Measurements from ENCODE around the gene POM121L2. TPM values are rescaled to one million over a fixed set of nuclear protein-coding genes. Genes with fewer than 3 reads are reported as not detected.

The POM121L2 gene
- total RNA-seq, 1 experiment from 2014 or later, result not detected

DNA sequence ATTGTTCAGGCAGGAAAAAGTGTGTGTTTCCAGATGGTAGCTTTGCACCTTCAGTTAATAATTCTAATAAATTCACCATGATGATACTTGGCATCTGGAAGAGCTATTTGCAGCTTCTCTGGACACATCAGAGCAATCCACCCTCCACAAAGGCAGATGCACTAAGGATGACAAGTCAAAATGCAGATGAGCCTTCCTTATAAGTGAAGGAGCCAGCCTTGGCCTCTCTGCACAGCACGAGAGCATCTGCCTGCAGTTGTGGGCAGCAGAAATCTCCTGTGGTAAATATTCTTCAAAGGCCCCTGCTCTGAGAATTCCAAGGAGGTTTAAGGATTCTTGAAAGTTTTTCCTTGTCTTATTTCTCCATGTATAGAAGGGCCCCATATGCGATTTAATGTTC is 6.9 kb upstream of the POM121L2 start:
- Histone ChIP-seq H3K4me1 (ENCODE audit: insufficient read depth, low read length) (no peaks in the 10 kb centered on the region), H4K91ac (ENCODE audit: insufficient read length, low read depth, low read length) (no peak overlapping the region), H4K5ac (ENCODE audit: insufficient read length, low read depth, low read length) (no peak overlapping the region), H2AFZ (ENCODE audit: low read length) (no peak overlapping the region), H4K20me1 (ENCODE audit: control insufficient read depth, insufficient read depth, insufficient read length) (no peaks in the 10 kb centered on the region), H4K8ac (replicated peaks; ENCODE audit: insufficient read length, low read depth, low read length) (no peak overlapping the region), H3K23me2 (ENCODE audit: insufficient read length, low read depth, low read length, poor library complexity, severe bottlenecking) (no peaks in the 10 kb centered on the region), H3K27ac (ENCODE audit: insufficient read length, low read depth, low read length) (no peak overlapping the region), H2BK5ac (ENCODE audit: insufficient read length, low read length) (no peak overlapping the region), H3K27me3 (ENCODE audit: insufficient read depth, low read length) (no peaks in the 10 kb centered on the region), H3K56ac (ENCODE audit: insufficient read length, low read depth, low read length) (no peak overlapping the region), H3K9ac (ENCODE audit: extremely low read depth, insufficient read length, low read length) (peak overlapping the region; percentile 29), H2BK120ac (ENCODE audit: low read depth, low read length, poor library complexity, severe bottlenecking) (no peak overlapping the region), H2BK12ac (ENCODE audit: insufficient read length, low read depth, low read length) (no peak overlapping the region), H3K4ac (ENCODE audit: low read depth, low read length) (no peak overlapping the region), H3K9me3 (ENCODE audit: control insufficient read depth, low read depth, low read length) (no peaks in the 10 kb centered on the region), H3K4me2 (ENCODE audit: insufficient read depth, insufficient read length, low read length) (no peak overlapping the region), H2BK20ac (ENCODE audit: low read depth, low read length, poor library complexity, severe bottlenecking) (no peak overlapping the region), H3K14ac (ENCODE audit: insufficient read depth, low read length) (no peak overlapping the region), H3T11ph (ENCODE audit: low read length) (no peak overlapping the region), H2AK5ac (ENCODE audit: insufficient read length, low read length) (no peak overlapping the region), H3K23ac (ENCODE audit: insufficient read length, low read depth, low read length) (no peak overlapping the region), H2BK15ac (ENCODE audit: low read depth, low read length) (no peak overlapping the region), H3K79me2 (ENCODE audit: insufficient read depth, low read length) (no peaks in the 10 kb centered on the region), H3K79me1 (ENCODE audit: insufficient read depth, low read depth, low read length, poor library complexity, severe bottlenecking) (no peaks in the 10 kb centered on the region), H3K18ac (ENCODE audit: insufficient read length, low read depth, low read length) (no peak overlapping the region)
- peaks cover 0 to 2% of the 10 kb centered on the region in 2 experiments; a peak in 1 of 5 replicates for H3K9me3 Mint-ChIP-seq
- no peaks in the 10 kb centered on the region for H3K36me3 Mint-ChIP-seq (ENCODE audit: insufficient read depth in 1 of 3, low read depth in 3 of 3)
- H3K27me3 Mint-ChIP-seq (ENCODE audit: low read depth), result peaks cover 3% of the 10 kb centered on the region
- DNase-seq, result no peak
- H3K27ac Mint-ChIP-seq, result no peak overlapping the region
- TF ChIP-seq, protein P1, sequence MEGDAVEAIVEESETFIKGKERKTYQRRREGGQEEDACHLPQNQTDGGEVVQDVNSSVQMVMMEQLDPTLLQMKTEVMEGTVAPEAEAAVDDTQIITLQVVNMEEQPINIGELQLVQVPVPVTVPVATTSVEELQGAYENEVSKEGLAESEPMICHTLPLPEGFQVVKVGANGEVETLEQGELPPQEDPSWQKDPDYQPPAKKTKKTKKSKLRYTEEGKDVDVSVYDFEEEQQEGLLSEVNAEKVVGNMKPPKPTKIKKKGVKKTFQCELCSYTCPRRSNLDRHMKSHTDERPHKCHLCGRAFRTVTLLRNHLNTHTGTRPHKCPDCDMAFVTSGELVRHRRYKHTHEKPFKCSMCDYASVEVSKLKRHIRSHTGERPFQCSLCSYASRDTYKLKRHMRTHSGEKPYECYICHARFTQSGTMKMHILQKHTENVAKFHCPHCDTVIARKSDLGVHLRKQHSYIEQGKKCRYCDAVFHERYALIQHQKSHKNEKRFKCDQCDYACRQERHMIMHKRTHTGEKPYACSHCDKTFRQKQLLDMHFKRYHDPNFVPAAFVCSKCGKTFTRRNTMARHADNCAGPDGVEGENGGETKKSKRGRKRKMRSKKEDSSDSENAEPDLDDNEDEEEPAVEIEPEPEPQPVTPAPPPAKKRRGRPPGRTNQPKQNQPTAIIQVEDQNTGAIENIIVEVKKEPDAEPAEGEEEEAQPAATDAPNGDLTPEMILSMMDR (conservative IDR thresholded peaks at IDR 0.05), result no peak
- no peak overlapping the region for H3K4me3 Mint-ChIP-seq
- peaks cover 0 to 3% of the 10 kb centered on the region in 2 experiments; a peak in 1 of 4 replicates for H3K4me1 Mint-ChIP-seq
- no CpG with 5 or more reads among the region's 2 CpGs for WGBS (ENCODE audit: extremely low coverage, insufficient read length, low lambda C conversion rate)
